ENCODE data around the gene RORC. TPM values are rescaled to one million over a fixed set of nuclear protein-coding genes. Genes with fewer than 3 reads are reported as not detected.

RORC gene
- total and polyA plus RNA-seq, 2 of the 8 experiments (the other 6 are each of a cell fraction or from before 2014, with no cell fraction given): 0.44 to 0.54 TPM

DNA sequence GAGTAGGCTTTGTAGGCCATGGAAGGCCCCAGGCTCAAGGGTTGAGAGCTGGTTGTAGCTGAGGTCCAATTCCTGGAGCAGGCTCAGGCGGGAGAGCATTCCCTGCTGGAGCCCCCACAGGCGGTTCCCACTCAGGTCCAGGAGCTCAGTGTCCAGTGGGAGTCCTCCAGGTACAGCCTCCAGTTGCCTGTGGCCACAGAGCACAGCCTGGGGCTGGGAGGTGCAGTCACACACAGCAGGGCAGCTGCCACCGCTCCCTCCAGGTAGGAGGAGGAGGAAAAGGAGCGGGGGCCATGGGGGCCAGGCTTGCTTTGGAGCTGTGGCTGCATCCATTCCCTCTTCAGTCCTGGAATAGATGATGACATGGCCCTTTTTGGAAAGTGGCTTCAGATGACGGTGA lies 29.2 kb downstream of the RORC start (continued):
- TF ChIP-seq, protein P1, sequence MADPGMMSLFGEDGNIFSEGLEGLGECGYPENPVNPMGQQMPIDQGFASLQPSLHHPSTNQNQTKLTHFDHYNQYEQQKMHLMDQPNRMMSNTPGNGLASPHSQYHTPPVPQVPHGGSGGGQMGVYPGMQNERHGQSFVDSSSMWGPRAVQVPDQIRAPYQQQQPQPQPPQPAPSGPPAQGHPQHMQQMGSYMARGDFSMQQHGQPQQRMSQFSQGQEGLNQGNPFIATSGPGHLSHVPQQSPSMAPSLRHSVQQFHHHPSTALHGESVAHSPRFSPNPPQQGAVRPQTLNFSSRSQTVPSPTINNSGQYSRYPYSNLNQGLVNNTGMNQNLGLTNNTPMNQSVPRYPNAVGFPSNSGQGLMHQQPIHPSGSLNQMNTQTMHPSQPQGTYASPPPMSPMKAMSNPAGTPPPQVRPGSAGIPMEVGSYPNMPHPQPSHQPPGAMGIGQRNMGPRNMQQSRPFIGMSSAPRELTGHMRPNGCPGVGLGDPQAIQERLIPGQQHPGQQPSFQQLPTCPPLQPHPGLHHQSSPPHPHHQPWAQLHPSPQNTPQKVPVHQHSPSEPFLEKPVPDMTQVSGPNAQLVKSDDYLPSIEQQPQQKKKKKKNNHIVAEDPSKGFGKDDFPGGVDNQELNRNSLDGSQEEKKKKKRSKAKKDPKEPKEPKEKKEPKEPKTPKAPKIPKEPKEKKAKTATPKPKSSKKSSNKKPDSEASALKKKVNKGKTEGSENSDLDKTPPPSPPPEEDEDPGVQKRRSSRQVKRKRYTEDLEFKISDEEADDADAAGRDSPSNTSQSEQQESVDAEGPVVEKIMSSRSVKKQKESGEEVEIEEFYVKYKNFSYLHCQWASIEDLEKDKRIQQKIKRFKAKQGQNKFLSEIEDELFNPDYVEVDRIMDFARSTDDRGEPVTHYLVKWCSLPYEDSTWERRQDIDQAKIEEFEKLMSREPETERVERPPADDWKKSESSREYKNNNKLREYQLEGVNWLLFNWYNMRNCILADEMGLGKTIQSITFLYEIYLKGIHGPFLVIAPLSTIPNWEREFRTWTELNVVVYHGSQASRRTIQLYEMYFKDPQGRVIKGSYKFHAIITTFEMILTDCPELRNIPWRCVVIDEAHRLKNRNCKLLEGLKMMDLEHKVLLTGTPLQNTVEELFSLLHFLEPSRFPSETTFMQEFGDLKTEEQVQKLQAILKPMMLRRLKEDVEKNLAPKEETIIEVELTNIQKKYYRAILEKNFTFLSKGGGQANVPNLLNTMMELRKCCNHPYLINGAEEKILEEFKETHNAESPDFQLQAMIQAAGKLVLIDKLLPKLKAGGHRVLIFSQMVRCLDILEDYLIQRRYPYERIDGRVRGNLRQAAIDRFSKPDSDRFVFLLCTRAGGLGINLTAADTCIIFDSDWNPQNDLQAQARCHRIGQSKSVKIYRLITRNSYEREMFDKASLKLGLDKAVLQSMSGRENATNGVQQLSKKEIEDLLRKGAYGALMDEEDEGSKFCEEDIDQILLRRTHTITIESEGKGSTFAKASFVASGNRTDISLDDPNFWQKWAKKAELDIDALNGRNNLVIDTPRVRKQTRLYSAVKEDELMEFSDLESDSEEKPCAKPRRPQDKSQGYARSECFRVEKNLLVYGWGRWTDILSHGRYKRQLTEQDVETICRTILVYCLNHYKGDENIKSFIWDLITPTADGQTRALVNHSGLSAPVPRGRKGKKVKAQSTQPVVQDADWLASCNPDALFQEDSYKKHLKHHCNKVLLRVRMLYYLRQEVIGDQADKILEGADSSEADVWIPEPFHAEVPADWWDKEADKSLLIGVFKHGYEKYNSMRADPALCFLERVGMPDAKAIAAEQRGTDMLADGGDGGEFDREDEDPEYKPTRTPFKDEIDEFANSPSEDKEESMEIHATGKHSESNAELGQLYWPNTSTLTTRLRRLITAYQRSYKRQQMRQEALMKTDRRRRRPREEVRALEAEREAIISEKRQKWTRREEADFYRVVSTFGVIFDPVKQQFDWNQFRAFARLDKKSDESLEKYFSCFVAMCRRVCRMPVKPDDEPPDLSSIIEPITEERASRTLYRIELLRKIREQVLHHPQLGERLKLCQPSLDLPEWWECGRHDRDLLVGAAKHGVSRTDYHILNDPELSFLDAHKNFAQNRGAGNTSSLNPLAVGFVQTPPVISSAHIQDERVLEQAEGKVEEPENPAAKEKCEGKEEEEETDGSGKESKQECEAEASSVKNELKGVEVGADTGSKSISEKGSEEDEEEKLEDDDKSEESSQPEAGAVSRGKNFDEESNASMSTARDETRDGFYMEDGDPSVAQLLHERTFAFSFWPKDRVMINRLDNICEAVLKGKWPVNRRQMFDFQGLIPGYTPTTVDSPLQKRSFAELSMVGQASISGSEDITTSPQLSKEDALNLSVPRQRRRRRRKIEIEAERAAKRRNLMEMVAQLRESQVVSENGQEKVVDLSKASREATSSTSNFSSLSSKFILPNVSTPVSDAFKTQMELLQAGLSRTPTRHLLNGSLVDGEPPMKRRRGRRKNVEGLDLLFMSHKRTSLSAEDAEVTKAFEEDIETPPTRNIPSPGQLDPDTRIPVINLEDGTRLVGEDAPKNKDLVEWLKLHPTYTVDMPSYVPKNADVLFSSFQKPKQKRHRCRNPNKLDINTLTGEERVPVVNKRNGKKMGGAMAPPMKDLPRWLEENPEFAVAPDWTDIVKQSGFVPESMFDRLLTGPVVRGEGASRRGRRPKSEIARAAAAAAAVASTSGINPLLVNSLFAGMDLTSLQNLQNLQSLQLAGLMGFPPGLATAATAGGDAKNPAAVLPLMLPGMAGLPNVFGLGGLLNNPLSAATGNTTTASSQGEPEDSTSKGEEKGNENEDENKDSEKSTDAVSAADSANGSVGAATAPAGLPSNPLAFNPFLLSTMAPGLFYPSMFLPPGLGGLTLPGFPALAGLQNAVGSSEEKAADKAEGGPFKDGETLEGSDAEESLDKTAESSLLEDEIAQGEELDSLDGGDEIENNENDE (IDR thresholded peaks at IDR 0.05; ENCODE audit: insufficient replicate concordance, low read length): no peak
- TF ChIP-seq CBX5 (IDR thresholded peaks at IDR 0.05; ENCODE audit: low read depth, low read length) (no peak), SRF (IDR thresholded peaks at IDR 0.05; ENCODE audit: low read depth, low read length) (no peak), SP2 (IDR thresholded peaks at IDR 0.05; ENCODE audit: low read length) (no peak), ZNF274 (IDR thresholded peaks at IDR 0.05; ENCODE audit: borderline replicate concordance, extremely low read depth, low read length) (no peak), KDM5A (IDR thresholded peaks at IDR 0.05; ENCODE audit: low read length) (no peak), CTBP2 (IDR thresholded peaks at IDR 0.05; ENCODE audit: borderline replicate concordance, insufficient read depth, insufficient read length, low read length) (no peak), NANOG (IDR thresholded peaks at IDR 0.05; ENCODE audit: insufficient read depth, low read depth, low read length, poor library complexity, severe bottlenecking) (no peak), SUZ12 (IDR thresholded peaks at IDR 0.05; ENCODE audit: low read length) (no peak)

Measured in H1 (cell line).